HG02623 (cell line): Measurements from ENCODE around the gene CHMP5.
A peak's percentile ranks its signal among the peaks of the same experiment; 100 is the strongest.

Experiments
- ATAC-seq: cut with Tn5 transposase; IDR thresholded peaks from one replicate; pipeline ENCODE4 v1.9.1; 2021; ENCODE audit warnings: moderate library complexity; ENCODE audit not compliant: unreplicated experiment

The CHMP5 gene

DNA sequence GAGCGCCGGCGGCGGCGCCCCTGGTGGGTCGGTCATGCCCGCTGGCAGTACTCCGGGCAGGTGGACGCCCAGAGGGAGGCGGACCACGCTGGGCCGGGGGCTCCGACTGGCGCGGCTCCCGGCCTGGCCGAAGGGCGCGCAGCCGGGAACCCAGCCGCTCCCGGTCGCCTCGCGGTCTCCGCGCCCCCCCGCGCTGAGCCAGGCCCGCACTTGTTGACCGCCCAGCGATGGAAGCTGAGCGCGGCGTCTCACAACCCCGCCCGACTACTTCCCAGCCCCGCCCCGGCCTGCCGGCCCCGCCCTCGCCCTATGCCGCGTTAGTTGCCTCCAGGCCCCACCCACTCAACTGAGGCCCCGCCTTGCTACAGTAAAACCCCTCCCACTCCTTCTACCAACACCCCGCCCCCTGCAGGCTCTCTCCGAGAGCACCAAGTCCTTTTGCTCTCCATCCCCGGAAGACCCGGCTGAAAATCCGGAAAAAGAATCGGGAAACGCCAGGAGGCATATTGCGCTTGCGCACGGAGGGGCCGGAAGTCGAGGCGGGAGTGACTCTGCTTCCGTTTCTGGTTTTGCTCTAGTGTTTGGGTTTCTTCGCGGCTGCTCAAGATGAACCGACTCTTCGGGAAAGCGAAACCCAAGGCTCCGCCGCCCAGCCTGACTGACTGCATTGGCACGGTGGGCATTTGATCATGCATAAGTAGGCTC, at the start of gene CHMP5, which contains the start of gene BAG1:
Gene CHMP5 (plus strand): TSS at position 577 of the 705 bp plus-strand sequence. CDS start 30 bp downstream, at position 607.
Gene BAG1 (minus strand): TSS at position 236 of the 705 bp plus-strand sequence.
- peak; percentile 88 for ATAC-seq

DNA sequence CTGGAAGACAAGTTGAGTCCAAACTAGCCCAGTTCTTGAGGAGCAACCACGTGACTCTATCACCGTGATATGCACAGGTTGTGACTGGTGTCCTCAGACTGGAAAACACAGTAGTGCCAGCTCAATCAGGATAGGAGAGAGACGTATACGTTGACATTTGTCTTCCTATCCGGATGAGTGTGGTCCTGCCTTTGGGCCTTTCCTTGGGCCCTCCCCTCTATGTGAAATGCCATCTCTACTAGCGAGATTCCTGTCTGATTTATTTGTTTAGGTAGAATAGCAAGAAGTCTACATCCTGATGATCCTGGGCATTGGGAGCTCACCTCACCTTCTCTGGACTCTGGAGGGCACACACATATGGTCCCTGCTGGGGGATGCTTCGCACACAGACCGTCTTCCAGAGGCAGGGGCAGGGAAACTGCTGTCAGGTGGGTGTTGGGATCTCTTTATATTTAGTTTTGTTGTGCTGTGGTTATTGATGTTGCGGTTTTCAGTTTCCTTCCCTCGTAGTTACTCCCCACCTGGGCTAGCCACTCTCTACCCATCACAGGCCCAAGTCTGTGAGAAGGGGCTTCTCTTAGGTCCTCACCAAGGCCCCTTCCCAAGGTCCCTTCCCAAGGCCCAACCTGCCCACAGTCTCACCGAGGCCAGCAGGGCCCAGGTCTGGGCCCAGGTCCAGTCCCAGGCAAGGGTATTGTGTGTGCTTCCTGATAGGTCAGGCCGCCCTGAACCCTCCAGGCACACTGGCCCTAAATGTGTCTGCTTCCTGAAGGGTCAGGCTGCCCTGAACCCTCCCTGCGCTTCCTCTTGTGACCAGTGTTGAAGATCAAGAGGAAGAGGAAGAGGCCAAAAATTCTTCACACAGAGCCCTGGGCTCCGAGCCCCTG, 43.9 kb upstream of the CHMP5 start:
- ATAC-seq: no peak

DNA sequence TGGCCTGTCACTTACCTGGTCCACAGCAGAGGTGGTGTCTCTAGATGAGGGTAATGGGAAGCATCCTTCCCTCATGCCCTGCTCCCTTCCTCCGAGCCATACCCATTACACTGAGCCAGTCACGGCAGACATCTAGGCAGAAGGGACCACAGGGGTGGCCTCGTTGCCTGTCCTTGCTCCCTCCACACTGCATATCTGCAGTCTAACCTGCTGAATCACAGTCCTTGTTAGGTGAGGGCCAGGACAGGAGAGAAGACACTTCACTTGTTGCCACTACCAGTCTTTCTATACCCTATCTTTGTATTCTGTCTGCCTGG, 43.3 kb upstream of the CHMP5 start:
- no peak for ATAC-seq

GRCh38 chr9:33222031-33222430, 42.8 kb upstream of the CHMP5 start:
- no peak for ATAC-seq

GRCh38 chr9:33223696-33224095, 41.2 kb upstream of the CHMP5 start:
- ATAC-seq: no peak

DNA sequence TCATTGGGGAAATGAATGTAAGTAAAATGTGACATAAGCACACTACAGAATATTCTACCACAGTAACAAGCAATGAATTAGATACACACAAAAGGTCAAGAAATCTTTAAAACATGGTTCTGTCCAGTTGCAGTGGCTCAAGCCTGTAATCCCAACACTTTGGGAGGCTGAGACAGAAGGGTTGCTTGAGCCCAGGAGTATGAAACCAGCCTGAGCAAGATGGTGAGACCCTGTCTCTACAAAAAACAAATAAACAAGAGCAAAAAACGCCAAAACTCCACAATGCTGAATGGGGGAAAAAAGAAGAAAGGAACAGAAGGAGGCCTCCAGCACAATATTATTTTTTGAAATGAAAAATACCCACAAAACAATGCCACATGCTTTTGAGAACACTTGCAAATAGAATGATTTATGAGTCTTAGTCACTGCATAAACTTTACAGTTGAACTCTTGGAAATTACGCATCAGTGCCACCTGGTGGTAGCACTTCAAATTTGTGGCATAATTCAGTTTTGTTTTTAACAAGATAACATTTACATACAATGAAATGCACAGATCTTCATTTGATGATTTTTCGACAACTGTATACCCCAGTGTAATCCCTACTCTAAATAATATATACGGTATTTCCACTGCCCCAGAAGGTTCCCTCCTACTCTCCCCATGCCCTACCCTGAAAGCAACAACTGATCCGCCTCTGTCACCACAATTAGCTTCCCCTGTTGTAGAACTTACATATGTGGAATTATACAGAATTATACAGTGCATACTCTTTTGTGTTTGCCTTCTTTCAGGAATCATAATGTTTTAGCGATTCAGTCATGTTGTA, 39.3 kb upstream of the CHMP5 start:
- no peak for ATAC-seq

DNA sequence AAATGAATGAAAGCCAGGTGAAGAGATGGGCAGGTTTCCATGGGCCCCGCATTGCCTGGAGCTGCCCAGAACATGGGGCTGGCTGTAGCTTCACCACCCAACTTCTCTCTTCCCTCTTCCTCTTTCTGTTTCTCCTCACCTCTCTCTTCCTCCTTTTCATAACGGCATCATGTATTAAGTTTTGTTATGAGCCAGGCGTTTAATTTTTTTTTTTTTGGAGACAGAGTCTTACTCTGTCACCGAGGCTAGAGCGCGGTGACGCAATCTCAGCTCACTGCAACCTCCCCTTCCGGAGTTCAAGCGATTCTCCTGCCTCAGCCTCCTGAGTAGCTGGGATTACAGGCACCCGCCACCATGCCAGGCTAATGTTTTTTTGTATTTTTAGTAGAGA, 37.8 kb upstream of the CHMP5 start:
- ATAC-seq: peak; percentile 48

DNA sequence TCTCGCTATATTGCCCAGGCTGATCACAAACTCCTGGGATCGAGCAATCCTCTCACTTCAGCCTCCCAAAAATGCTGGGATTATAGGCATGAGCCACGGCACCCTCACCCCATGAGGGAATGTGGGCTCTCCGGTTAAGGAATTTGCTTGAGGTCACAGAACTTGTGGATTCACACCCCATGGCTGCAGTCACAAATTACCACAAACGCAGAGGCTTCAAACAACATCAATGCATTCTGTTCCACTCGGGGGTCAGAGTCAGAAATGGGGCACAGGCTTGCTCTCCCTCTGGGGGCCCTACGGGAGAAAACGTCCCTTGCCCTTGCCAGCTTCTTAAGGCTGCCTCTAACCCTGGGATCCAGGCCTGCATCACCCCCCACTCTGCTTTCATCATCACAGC, 37.1 kb upstream of the CHMP5 start:
- no peak for ATAC-seq

DNA sequence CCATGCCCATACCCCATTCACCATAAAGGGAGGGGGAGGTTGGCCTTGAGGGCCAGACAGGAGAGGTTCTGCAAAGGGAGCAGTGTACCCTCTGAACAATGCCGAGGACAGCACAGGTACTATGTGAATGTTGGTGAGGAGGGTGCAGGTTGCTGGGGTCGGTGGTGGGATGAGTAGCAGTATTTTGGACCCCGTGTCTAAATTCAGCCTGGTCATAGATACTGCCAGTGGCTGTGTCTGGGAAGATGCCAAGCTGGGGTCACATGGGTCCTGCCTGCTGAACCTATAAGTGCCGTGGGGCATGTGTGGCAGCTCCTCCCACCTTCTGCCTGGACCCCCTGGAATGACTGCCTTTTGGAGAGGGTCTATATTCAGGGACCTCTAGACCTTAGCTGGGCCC, 36.2 kb upstream of the CHMP5 start:
- no peak for ATAC-seq

DNA sequence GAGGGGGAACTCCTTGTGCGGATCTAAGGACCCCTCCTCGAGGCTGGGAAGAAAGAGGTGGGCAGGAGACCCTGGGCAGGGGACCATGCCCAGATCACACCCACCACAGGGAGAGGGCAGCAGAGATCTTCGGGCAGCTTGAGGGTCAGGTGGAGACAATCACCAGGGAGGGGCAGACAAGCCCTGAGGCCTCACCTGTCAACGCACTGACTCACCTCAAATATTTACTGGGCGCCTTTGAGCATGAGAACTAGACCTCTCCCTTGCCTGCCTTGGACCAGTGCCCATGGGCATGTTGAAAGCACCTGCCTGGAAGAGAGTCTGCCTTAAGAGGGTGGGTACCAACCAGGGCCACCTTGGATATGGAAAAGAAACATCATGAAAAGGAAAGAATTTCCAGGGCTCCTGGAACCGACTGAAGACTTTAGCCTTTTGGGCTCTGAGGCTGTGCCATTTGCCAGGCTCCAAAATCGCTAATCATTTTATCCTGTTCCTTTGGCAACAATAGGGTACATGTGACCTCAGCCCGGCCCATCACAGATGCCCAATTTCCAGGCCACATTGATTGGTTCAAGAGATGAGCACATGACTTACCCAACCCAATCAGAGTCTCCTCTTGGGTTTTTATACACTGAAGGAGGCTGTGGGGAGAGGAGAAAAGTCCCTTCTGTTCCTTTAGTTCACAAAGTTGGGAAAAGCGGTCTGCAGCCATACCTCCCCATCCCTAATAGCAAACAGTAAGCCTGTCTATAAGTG, 35.3 kb upstream of the CHMP5 start:
- no peak for ATAC-seq

DNA sequence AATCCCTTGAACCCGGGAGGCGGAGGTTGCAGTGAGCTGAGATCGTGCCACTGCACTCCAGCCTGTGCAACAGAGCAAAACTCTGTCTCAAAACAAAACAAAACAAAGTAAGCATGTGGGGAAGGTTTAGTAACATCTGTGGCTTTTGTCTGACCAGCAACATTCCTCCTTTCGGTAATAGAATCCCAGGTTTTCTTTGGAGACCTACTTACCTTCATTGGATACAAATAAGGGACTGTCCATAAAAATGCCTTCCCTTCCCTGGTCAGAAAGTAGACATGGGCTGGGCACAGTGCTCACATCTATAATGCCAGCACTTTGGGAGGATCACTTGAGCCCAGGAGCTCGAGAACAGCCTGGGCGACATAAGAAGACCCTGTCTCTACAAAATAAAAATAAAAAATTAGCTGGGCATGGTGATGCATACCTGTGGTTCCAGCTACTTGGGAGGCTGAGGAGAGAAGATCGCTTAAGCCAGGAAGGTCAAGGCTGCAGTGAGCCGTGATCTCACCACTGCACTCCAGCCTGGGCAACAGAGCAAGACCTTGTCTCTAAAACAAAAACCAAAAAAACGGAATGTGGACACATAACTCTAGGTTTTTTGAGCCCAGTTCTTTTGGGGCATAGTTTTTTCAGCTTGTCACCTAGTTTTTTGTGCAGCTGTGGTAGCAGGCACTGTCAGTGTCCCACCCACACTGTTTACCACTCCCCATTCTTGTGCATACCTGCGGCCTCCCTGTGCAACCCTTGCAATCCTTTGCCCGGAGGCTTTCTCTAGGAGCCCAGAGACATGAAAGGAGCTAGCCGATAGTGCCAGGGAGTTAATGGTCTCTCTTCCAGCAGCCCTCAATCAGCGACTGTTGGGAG, 33.9 kb upstream of the CHMP5 start:
- no peak for ATAC-seq

GRCh38 chr9:33231623-33231942, 33.3 kb upstream of the CHMP5 start:
- ATAC-seq: no peak

DNA sequence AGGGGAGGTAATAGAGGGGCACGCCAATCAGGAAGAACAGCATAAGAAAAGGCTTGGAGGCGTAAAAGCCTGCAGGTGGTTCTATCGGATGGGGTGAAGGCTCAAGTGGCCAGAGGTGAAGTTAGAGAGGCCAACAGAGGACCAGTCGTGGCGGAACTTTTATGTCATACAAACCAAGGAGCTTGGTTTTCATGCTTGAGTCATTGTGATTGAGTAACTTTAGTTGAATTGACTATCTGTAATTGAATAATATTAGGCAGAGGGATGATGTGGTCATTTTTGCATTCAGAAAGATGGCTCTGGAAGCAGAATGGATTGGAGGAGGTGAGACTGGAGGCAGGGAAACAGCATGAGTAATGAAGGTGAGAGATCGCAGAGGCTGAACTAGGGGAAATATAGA, 32.0 kb upstream of the CHMP5 start:
- no peak for ATAC-seq

DNA sequence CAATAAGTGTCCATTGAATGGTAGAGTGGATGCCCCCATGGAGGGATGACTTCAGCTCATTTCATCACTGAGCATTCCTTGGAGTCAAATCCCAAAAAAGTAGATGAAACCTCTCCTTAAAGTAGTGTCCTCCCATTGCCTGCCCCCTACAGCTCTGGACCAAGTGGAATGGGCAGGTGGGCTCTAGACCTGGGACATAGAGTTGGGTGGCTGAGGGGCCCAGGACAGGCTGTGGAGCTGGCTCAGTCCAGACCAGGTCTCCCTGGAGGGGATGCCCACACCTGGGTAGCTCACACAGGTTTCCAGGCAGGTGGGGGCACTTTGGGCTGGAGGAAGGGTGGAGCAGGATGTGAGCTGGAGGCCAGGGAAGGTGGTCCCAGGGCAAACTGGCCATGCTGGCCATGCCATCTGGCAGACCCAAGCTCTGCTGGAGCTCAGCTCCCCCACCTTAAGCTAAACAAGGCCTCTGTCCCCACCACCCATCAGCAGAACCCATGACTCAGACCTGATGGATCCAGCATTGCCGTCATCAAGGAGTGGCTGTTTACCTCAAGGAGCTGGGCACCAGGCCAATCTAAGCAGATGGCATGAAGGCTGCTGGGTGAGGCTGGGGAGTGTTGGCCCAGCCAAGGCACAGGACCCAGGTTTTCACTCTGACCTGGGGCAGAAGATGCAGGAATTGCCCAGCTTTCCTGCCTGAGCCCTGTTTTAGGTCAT, 31.1 kb upstream of the CHMP5 start:
- no peak for ATAC-seq

GRCh38 chr9:33234511-33235467, 30.1 kb upstream of the CHMP5 start:
- no peak for ATAC-seq

- ATAC-seq: no peak
Observed at GRCh38 chr9:33236571-33236970, 28.3 kb upstream of the CHMP5 start.

DNA sequence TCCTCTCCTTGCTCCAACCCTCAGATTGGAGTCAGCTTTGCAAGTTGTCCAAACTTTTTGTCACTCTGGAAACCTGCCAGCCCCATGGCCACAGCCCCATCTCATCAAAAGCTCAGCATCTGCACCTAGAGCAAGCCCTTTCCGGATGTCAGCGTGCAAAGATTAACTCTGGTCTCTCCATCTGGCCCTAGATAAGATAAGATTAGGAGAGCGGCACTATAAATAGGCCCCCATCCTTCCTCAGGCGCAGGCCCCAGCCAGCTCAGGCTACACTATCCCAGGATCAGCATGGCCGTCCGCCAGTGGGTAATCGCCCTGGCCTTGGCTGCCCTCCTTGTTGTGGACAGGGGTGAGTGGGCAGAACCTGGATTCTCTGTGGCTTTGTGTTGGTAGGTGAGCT, 24.9 kb upstream of the CHMP5 start, which contains the start of gene SPINK4:
Gene SPINK4 (plus strand): TSS at position 247 of the 400 bp plus-strand sequence. CDS start 42 bp downstream, at position 289.
- ATAC-seq: no peak

DNA sequence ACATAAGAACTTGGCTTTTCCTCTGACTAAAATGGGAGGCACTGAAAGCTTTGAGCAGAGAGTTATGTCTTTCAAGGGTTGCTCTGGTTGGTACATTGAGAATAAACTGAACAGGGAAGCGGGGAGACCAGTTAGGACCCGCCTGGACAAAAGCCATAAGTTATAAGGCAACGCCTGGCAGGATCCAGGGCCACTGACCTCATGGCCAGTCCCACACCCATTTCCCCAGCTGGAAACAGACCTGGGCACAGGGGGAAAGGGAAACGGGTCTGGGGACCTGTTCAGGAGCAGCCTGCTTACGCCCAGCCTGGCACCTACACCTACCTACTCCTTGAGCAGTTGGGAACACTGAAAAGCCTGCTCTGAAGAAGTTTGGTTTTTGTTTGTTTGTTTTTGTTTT, 23.6 kb upstream of the CHMP5 start:
- no peak for ATAC-seq
